Fibroblast of skin of left quadriceps (primary cell): ENCODE data around the gene SYNDIG1.
A peak's percentile ranks its signal among the peaks of the same experiment; 100 is the strongest.

ENCODE experiments used
- DNase-seq, 2 experiments: peaks; one replicate each; pipeline ENCODE4 v3.0.0-alpha.2; 2013; ENCODE audit warnings: low read depth in 2 of 2

SYNDIG1 gene

GRCh38 chr20:24585796-24586522 lies 116.5 kb downstream of the SYNDIG1 start:
- no peak for DNase-seq

DNA sequence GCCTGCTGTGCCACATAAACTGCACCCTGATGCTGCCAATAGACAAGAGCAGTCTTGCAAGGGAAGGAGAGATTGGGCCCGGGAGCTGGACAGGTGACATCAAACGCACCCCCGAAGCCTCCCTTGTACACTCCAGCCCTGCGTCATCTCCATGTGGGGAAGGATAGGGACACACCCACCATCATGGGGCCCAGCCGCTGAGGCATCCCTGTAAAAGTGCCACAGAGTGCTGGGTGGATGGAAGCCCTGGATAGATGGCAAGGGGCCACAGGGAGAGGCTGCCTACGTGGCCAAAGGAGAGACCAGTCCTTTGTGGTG lies 117.1 kb downstream of the SYNDIG1 start:
- DNase-seq = no peak

- no peak for DNase-seq
Observed at GRCh38 chr20:24587384-24588046, 118.1 kb downstream of the SYNDIG1 start.

DNA sequence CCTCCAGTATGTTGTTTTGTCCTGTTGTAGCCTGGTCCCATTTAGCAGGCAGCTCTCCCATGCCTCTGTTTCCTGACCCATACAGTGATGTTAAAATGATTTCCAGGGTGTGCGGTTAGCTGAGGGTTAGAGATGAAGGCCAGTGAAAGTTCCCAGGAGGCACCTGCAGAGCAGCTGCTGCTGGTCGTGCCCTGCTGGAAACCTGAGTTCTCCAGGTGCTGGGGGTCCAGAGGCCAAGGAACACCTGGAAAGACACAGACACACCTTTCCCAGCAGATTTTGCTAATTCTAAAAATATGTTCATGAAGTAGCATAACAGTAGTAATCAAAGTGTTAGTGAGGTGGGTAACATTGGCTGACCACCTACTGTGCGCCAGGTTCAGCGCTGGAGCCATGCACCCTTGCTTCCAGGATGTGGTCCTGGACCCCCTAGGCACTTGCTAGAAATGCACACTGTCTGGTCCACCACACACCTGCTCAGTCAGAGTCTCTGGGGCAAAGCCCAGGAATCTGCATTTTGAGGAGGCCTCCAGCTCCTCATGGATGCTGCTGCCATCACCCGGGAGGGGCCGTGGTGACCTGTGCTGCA lies 118.7 kb downstream of the SYNDIG1 start:
- no peak for DNase-seq

DNA sequence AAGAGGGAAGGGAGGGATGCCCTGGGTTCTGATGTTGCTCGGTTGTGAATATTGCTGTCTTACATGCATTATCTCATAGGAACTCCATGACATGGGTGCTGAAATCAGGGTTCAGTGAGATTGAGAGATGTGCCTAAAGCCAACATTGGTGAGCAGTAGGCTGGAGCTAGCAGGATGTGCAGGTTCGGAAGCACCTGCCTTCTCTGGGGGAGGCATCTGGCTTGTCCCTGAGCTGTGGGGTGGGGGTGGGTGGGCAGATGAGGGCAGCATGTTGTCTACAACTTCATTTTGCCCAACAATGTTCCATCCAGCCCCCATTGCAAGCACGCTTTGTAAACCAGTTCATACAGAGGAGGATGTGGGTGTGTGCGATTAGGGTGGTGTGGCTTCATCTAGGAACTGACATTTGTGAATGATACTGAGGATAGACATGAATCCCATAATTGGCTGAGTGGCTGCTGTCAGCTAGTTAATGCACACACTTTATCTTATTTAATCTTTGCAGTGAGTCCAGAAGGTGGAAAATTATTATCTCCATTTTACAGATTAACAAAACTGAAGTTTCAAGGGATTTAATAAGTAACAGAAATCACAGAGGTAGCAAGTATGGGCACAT lies 119.4 kb downstream of the SYNDIG1 start:
- no peak for DNase-seq

- no peak for DNase-seq
Observed at GRCh38 chr20:24589381-24589780, 120.0 kb downstream of the SYNDIG1 start.

GRCh38 chr20:24589815-24590177 lies 120.4 kb downstream of the SYNDIG1 start:
- no peak for DNase-seq

DNA sequence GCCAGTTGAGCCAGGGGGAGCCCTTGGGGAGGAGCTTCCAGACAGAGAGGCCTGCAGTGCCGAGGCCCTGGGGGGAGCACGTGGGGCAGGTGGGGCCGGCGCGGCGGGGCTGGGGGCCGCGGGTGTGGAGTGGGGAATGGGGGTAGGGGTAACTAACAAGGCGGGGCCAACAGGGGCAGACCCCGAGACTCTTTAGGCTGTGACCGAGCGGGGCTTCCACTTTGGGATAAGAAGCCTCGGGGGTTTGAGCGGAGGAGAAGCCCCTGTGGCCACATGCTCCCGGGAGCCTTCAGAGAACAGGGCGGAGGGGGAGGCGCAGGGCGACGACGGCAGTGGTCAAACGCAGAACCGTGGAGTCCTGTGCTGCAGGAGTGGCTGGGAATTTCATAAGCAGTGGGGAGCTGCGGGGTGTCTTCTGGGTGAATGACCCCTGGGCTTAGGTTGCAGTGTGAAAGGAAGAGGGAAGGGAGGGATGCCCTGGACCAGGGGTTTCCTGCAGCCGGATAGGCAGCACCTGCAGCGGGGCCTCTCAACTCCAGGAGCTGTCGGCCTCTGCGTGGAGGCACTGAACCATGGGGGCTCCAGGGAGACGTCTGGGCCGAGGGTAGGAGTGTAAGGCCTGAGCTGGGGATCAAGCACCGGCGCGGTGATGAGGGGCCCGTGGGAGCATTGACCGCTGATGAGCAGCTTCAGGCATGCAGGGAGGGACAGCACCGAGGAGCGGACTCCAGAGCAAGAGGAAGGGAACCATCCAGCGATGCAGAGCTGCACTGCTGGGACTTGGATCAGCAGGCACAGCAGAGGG lies 121.0 kb downstream of the SYNDIG1 start:
- DNase-seq = no peak

DNA sequence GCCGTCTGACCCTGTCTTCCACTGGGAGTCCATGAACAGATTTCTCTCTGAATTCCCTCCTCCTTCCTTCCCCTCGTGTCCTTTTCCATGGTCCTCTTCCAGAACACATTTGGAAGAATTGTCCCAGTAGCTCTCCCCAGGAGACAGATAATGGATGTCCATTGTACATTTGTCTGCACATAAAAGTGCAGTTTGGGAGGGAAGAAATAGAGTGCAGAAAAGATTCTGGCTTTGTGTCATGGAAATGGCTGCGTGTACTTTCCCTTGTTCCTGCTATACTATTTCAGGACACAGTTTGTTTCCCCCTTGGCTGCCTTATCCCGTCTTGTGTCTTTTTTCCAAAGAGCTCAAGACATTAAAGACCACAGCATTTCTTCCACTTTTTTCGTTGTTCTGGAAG lies 127.6 kb downstream of the SYNDIG1 start:
- DNase-seq = no peak

- DNase-seq = no peak
Observed at GRCh38 chr20:24598346-24598745, 128.9 kb downstream of the SYNDIG1 start.

GRCh38 chr20:24598996-24599395 lies 129.6 kb downstream of the SYNDIG1 start:
- peak; percentile 23 to 30 for DNase-seq

- DNase-seq = no peak
Observed at GRCh38 chr20:24600012-24600411, 130.6 kb downstream of the SYNDIG1 start.

GRCh38 chr20:24603454-24603853 lies 134.0 kb downstream of the SYNDIG1 start:
- DNase-seq = no peak

DNA sequence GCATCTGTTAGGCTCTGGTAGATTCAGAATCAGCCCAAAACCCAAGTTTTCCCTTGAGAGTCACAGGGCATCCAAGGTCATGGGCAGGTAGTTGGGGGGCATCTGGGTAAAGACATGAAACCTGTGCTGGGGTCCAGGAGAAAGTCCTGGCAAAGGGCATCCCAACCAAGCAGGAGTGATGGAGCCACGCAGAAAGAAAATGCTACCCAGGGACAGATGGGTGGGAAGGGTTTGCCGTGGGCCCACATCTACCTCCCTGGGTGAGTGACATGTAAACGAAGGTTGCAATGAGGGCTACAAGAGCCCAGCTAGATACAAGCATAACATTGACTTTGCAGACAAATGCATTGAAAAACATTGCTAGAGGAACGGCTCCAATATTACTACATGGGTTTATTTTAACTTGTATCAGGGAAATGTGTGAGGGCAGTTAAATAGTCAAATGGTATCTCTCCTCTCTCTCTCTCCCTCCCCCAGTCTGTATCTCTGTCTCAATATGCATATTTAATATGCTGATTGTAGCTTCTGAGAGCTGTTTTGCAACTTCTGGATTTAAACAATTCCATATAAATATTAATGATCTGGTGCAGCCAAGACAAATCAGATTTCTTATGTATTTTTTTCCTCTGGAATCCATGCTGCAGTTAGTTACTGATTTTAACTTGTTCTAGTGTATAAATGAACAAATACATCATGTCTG lies 135.7 kb downstream of the SYNDIG1 start:
- DNase-seq = no peak

- DNase-seq = no peak
Observed at GRCh38 chr20:24605937-24606455, 136.6 kb downstream of the SYNDIG1 start.

- DNase-seq = no peak
Observed at GRCh38 chr20:24607402-24607801, 138.0 kb downstream of the SYNDIG1 start.

DNA sequence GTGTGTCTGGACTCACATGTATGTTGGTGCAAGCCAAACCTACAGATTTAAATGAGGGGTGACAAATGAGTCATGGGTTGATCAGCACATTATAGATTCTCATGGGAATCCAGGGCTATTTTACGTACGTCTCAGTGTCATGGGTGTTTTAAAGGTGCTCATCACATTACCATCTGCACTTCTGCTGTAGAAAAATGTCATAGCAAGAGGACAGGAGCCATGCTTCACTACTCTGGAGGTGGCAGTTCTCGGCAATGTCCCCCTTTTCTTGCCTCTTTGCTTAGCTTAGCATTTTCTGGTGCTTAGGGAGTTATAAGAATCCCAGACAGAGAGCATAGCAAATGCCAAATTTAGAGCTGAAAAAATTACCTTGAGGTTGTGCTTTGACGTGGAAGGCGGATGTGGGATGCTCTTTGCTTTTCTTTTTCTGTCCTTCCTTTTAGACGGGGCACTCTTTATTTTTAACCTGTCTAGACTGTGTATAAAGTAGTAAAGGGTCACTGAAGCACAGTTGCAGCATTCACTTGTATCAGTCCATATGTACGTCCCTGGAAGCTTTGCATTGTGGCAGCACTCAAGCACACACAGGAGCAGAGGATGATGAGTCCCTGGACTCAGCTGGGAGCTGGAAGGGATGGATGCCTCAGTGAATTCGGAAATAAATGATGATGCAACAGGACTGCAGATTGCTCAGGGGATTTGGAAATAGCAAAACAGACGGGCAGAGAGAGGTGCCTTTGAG lies 139.7 kb downstream of the SYNDIG1 start:
- DNase-seq = no peak

- DNase-seq = no peak
Observed at GRCh38 chr20:24609757-24610156, 140.3 kb downstream of the SYNDIG1 start.

DNA sequence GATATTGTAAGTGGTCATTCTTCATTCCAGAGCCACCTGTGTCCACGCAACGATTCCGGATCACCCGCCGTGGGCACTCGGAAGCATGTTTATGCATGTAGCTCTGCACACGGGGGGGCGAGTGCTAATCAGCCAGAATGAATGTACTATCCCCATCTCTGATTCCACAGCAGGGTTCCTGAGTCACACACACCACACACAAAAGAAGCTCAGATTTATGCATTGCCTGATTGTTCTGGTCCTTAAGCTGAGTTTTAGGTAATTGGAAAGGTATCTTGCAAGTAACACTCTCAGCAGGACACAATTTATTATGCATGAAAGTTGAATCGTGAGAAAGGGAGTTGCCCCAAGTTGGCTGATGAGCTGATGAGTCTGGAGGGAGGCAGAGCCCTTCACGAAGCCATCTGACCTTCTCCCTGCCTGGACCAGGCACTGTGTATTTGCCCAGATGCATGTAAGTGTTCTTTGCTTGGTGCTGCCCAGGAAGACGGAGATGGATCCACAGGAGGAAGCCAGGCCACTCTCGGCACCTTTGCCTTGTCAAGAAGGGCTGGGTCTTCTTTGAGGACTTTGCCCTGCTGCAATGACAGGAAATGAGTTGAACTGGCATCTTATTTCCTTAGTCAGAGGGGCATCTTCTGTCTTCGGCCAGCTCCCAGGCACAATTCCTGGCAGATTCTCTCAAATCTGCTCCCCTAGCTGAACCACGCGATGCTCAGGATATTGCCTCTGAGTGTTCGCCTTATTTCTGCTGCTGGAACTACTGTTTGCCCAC lies 141.1 kb downstream of the SYNDIG1 start:
- DNase-seq = no peak
